Measurements from ENCODE around the gene FNDC3B.

FNDC3B gene

DNA sequence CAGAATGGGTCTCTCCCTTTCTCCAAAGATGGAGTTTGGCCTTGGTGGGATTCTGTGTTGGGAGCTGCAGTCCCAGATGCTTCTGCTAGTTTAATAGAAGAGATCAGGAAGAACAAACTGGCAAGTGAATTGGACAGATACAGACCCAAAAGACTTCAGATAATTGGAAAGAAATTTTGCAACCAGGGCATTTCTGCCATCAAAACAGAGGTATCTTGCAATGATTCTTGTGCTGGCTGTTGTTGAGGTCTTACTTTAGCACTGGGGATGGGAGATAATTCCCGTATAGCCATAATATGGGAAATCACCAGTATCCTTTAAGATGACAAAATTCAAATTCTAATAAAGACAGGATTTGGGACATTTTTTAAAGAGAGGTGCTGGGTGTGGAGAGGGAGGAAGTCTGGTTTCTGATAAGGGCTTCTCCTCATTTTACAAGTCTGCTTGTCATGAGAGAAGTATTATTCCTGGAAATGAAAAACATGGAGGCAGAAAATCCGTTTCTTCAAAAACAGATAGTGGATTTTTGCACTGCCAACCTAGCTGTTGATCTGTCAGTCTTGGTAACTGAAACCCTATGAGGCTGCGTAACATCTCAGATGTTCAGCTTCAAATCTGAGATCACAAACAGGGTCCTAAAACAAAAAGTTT lies 40.1 kb downstream of the FNDC3B start:
- Histone ChIP-seq H3K36me3 (ENCODE audit: control insufficient read depth, low read depth, low read length) (peaks cover 11% of the 10 kb centered on the region), H3K9me3 (ENCODE audit: control insufficient read depth, low read depth, low read length) (no peaks in the 10 kb centered on the region)

DNA sequence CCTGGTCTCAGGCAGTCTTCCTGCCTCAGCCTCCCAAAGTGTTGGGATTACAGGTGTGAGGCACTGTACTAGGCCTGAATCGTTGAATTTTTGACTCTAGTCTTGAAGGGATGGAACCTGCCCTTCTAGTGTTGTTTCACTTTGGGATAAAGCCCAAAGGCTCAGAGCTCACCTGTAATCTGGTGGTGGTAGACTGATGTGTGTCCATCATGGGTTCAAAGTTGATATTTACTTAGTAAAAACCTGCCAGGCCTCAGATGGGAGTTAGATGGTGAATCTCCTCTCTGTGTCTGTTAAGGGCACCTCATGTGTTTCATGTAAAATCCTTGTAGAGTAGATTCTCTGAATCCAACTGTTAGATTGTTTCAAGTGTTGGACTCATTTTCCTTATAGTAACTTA lies 41.1 kb downstream of the FNDC3B start:
- Histone ChIP-seq H3K4me1 (ENCODE audit: control insufficient read depth, low read depth, low read length) (peaks cover 12% of the 10 kb centered on the region), H3K27me3 (ENCODE audit: control insufficient read depth, insufficient read depth, low read length) (no peaks in the 10 kb centered on the region), H3K4me3 (ENCODE audit: low read length) (no peak overlapping the region), H3K9ac (ENCODE audit: low read length) (no peak overlapping the region), H3K27ac (ENCODE audit: low read length) (no peak overlapping the region), H3K36me3 (ENCODE audit: control insufficient read depth, low read depth, low read length) (peaks cover 11% of the 10 kb centered on the region), H3K9me3 (ENCODE audit: control insufficient read depth, low read depth, low read length) (no peaks in the 10 kb centered on the region)

More for the DNA sequence above, 40.1 kb downstream of the FNDC3B start:
- H3K9ac ChIP-seq (ENCODE audit: low read length), result no peak overlapping the region
- no peak overlapping the region for H3K4me3 ChIP-seq (ENCODE audit: low read length)
- H3K27ac ChIP-seq (ENCODE audit: low read length), result no peak overlapping the region
- no peaks in the 10 kb centered on the region for H3K27me3 ChIP-seq (ENCODE audit: control insufficient read depth, insufficient read depth, low read length)
- H3K4me1 ChIP-seq (ENCODE audit: control insufficient read depth, low read depth, low read length), result peaks cover 12% of the 10 kb centered on the region

DNA sequence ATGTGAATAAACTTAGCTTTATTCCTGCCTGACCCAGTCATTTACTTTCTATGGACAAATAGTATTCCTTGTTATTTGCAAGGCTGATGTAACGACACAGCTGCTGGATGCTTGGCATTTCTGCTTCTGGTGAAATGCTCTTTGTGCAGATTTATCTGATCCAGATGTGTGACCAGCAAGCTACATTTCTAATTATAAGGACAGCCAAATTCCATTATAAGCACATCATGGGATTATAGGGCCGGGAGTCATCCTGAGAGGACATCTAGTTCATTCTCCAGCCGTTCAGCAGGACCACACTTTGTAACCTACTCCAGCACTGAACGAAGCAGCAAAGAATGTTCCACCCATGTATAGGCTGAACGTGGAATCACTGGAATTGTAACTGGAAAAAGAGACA lies 42.9 kb downstream of the FNDC3B start:
- Histone ChIP-seq H3K9ac (ENCODE audit: low read length) (no peak overlapping the region), H3K4me1 (ENCODE audit: control insufficient read depth, low read depth, low read length) (peaks cover 21% of the 10 kb centered on the region), H3K27me3 (ENCODE audit: control insufficient read depth, insufficient read depth, low read length) (no peaks in the 10 kb centered on the region), H3K9me3 (ENCODE audit: control insufficient read depth, low read depth, low read length) (no peaks in the 10 kb centered on the region), H3K36me3 (ENCODE audit: control insufficient read depth, low read depth, low read length) (peaks cover 11% of the 10 kb centered on the region), H3K4me3 (ENCODE audit: low read length) (no peak overlapping the region), H3K27ac (ENCODE audit: low read length) (no peak overlapping the region)

DNA sequence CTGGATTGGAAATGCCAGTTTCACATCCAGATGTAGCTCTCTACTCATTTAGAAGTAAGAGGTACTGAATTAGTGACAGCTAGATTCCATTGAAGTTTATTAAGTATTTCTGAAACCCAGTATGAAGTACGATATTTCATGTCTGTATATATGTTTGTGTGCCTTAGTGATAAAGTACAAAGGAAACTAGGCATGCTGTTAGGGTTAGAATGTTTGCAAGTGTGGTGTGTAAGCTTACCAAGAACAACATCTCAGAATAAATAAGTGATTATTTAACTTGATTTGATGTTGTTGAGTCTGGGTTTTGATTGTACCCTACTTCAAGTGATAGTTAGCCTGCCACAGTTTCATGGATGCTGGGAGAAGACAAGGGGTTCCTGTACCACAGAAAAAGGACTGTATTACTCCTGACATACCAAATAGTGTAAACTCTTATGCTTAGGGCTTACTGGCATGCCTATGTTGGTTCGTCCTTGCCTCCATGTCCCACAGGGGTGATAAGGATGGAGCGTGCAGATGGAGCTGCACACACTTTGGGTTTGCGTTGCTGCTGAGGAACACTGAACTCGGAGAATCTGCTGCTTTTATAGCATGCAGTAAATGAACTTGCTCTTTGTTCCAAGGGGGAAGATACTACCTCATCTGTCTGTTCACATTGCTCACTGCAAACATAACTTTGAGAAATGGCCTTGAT lies 43.6 kb downstream of the FNDC3B start:
- no peaks in the 10 kb centered on the region for H3K9me3 ChIP-seq (ENCODE audit: control insufficient read depth, low read depth, low read length)
- H3K27ac ChIP-seq (ENCODE audit: low read length), result no peak overlapping the region
- H3K4me3 ChIP-seq (ENCODE audit: low read length), result no peak overlapping the region
- H3K36me3 ChIP-seq (ENCODE audit: control insufficient read depth, low read depth, low read length), result peaks cover 11% of the 10 kb centered on the region
- no peaks in the 10 kb centered on the region for H3K27me3 ChIP-seq (ENCODE audit: control insufficient read depth, insufficient read depth, low read length)
- H3K4me1 ChIP-seq (ENCODE audit: control insufficient read depth, low read depth, low read length), result peaks cover 21% of the 10 kb centered on the region
- H3K9ac ChIP-seq (ENCODE audit: low read length), result no peak overlapping the region

DNA sequence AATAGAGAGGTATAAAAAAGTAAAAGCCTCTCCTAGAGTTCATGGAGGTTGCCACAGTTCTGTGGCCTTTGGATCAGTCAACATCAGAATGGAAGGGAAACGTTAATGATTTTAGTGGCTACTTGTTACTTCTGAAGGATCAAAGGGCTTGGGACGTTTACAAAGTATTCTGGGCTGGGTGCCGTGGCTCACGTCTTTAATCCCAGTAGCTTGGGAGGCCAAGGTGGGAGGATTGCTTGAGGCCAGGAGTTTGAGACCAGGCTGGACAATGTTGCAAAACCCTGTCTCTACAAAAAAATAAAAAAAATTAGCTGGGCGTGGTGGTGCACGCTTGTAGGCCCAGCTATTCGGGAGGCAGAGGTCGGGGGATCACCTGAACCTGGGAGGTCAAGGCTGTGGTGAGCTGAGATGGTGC lies 44.6 kb downstream of the FNDC3B start:
- no peak overlapping the region for H3K4me3 ChIP-seq (ENCODE audit: low read length)
- H3K9me3 ChIP-seq (ENCODE audit: control insufficient read depth, low read depth, low read length), result no peaks in the 10 kb centered on the region
- H3K27ac ChIP-seq (ENCODE audit: low read length), result no peak overlapping the region
- peaks cover 18% of the 10 kb centered on the region for H3K4me1 ChIP-seq (ENCODE audit: control insufficient read depth, low read depth, low read length)
- peaks cover 11% of the 10 kb centered on the region for H3K36me3 ChIP-seq (ENCODE audit: control insufficient read depth, low read depth, low read length)
- H3K9ac ChIP-seq (ENCODE audit: low read length), result no peak overlapping the region
- no peaks in the 10 kb centered on the region for H3K27me3 ChIP-seq (ENCODE audit: control insufficient read depth, insufficient read depth, low read length)

DNA sequence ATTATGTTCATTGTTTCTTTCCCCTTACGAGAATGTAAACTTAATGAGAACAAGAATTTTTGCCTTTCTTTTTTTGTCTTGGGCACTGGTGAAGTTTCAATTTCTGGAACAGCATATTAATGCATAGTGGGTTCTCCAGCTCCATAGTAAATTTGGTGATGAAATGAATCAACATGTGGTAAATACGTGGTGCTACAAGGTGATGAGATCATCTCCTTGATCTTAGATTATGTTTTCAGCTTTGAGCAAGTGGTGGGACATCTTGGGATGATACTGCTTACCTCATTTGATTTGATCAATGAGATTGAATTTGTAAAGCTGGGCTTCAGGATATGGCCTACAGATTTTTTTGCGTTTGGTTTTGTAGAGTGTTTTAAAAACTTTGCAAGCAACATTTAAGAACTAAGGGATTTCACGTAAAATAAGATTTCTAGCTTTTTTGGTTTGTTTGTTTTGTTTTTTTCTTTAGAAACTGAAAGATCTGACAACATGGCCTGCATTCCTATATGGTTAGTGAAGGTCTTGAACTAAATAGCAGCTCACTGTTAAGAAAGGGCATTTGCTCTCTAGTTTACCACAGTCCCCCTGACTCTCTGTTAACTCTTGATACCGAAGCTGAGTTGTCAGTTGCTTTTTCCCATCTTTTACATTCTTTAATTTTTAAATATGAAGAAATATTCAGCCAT lies 45.6 kb downstream of the FNDC3B start:
- peaks cover 22% of the 10 kb centered on the region for H3K4me1 ChIP-seq (ENCODE audit: control insufficient read depth, low read depth, low read length)
- no peaks in the 10 kb centered on the region for H3K27me3 ChIP-seq (ENCODE audit: control insufficient read depth, insufficient read depth, low read length)
- no peak overlapping the region for H3K4me3 ChIP-seq (ENCODE audit: low read length)
- no peak overlapping the region for H3K9ac ChIP-seq (ENCODE audit: low read length)
- H3K27ac ChIP-seq (ENCODE audit: low read length), result no peak overlapping the region
- H3K9me3 ChIP-seq (ENCODE audit: control insufficient read depth, low read depth, low read length), result no peaks in the 10 kb centered on the region
- H3K36me3 ChIP-seq (ENCODE audit: control insufficient read depth, low read depth, low read length), result peaks cover 11% of the 10 kb centered on the region

DNA sequence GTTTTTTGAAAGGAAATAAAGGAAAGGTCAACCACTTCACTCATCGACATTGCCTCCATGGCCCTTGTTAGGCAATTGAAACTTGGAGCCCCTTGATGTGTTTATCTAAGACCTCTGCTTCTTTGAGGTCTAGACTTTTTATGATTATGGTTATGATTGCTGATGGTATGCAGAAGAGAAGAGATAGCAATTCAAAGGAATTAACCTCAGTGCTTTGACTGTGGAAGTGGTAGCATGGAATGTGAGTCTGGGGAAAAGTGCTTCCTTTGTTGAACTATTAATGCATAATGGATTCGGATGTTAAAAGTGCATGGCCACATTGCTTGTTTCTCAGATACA lies 46.1 kb downstream of the FNDC3B start:
- Histone ChIP-seq H3K9ac (ENCODE audit: low read length) (no peak overlapping the region), H3K4me1 (ENCODE audit: control insufficient read depth, low read depth, low read length) (peaks cover 22% of the 10 kb centered on the region), H3K36me3 (ENCODE audit: control insufficient read depth, low read depth, low read length) (peaks cover 11% of the 10 kb centered on the region), H3K27ac (ENCODE audit: low read length) (no peak overlapping the region), H3K9me3 (ENCODE audit: control insufficient read depth, low read depth, low read length) (no peaks in the 10 kb centered on the region), H3K4me3 (ENCODE audit: low read length) (no peak overlapping the region), H3K27me3 (ENCODE audit: control insufficient read depth, insufficient read depth, low read length) (no peaks in the 10 kb centered on the region)

DNA sequence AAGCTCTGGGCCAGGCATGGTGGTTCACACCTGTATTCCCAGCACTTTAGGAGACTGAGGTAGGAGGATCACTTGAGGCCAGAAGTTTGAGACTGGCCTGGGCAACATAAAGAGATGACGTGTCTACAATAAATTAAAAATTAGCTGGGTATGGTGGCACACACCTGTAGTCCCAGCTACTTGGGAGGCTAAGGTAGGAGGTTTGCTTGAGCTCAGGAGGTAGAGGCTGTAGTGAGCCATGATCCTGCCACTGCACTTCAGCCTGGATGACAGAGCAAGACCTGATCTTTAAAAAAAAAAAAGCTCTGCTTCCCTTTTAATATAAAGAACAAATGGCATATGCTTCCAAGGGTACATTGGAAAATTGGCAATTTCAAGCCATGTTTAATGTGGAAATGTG lies 46.7 kb downstream of the FNDC3B start:
- no peaks in the 10 kb centered on the region for H3K27me3 ChIP-seq (ENCODE audit: control insufficient read depth, insufficient read depth, low read length)
- no peak overlapping the region for H3K9ac ChIP-seq (ENCODE audit: low read length)
- H3K36me3 ChIP-seq (ENCODE audit: control insufficient read depth, low read depth, low read length), result peaks cover 11% of the 10 kb centered on the region
- peaks cover 22% of the 10 kb centered on the region for H3K4me1 ChIP-seq (ENCODE audit: control insufficient read depth, low read depth, low read length)
- H3K4me3 ChIP-seq (ENCODE audit: low read length), result no peak overlapping the region
- no peak overlapping the region for H3K27ac ChIP-seq (ENCODE audit: low read length)
- H3K9me3 ChIP-seq (ENCODE audit: control insufficient read depth, low read depth, low read length), result no peaks in the 10 kb centered on the region

DNA sequence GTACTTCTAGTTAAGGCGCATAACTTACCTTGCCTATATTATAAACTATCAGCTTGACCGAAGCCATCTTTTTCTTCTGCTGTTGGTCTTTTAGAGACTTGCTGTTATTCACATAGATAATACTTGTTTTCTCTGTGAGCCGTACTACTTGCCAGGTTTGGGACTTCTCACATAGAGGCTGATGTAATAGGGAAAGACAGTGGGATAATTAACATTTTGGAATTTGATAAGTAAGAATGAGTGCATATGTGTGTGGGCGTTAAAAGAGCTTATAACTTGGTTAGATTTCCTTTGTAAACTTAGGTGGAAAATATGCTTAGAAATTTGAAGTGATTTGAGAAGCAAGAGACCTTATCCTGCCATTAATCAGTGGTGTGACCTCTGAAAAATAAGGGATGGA lies 47.8 kb downstream of the FNDC3B start:
- peaks cover 10% of the 10 kb centered on the region for H3K36me3 ChIP-seq (ENCODE audit: control insufficient read depth, low read depth, low read length)
- no peaks in the 10 kb centered on the region for H3K9me3 ChIP-seq (ENCODE audit: control insufficient read depth, low read depth, low read length)
- no peaks in the 10 kb centered on the region for H3K27me3 ChIP-seq (ENCODE audit: control insufficient read depth, insufficient read depth, low read length)
- no peak overlapping the region for H3K4me3 ChIP-seq (ENCODE audit: low read length)
- no peak overlapping the region for H3K9ac ChIP-seq (ENCODE audit: low read length)
- H3K4me1 ChIP-seq (ENCODE audit: control insufficient read depth, low read depth, low read length), result peaks cover 22% of the 10 kb centered on the region
- H3K27ac ChIP-seq (ENCODE audit: low read length), result no peak overlapping the region

DNA sequence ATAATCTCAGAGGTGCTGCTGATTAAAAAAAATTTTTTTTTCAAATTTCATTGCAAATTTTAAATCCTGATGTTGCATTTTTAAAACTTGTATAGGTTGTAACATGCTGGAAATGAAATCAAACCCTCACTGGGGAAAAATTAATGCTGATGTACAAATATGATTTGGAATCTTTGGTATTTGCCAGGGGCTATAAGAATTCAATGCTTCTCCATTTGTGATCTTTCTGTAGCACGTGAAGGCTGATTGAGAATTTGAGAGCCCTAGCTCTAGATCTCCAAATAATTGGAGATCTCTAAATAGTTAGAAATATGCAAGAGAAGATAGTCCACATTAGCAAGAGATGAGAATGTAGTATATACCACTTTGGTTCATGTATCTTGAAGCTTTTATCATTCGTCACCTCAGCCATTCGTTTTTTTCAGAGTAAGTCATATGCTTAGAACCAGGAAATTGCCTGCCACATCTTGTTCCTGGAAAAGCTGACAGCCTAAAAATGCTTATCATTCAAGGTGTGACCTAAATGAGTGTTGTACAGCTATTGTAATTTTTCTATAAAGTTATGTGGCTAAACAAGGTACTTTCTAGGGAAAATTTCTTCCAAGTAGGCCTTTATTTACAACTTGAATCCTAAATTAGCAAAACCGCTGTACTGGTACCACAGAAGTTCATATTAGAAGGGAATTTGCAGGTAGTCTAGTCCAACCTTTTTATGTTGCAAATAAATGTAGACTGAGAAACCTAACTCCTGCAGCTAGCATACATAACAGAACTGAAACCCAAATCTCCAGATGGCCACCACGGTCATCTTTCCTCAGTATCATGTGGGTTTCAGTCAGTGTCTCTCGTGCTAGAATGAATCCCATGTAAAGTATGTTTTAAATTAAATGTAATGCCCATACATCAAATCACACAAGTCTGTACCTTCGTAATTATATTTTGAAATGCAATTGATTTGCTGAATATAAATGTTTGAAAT lies 48.5 kb downstream of the FNDC3B start:
- Histone ChIP-seq H3K36me3 (ENCODE audit: control insufficient read depth, low read depth, low read length) (peaks cover 3% of the 10 kb centered on the region), H3K27me3 (ENCODE audit: control insufficient read depth, insufficient read depth, low read length) (no peaks in the 10 kb centered on the region), H3K4me3 (ENCODE audit: low read length) (no peak overlapping the region), H3K9me3 (ENCODE audit: control insufficient read depth, low read depth, low read length) (no peaks in the 10 kb centered on the region), H3K27ac (ENCODE audit: low read length) (no peak overlapping the region), H3K4me1 (ENCODE audit: control insufficient read depth, low read depth, low read length) (peaks cover 22% of the 10 kb centered on the region), H3K9ac (ENCODE audit: low read length) (no peak overlapping the region)

DNA sequence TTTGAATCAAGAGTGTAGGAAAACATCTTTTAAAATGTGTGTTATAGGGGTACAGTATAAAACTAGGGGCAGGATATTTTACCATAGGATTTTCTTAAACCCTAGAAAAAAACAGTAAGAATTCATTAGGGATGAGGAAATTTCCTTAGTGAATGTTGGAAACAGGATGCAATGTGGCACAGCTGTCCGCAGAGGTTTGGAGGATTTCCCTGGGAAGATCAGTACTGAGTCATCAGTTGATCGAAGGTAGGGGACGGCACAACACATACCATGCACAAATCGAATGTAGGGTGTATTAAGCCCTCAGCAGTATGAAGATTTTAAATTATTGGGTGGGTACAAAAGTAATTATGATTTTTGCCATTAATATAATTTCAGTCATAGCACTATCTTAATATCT lies 49.9 kb downstream of the FNDC3B start:
- Histone ChIP-seq H3K9me3 (ENCODE audit: control insufficient read depth, low read depth, low read length) (no peaks in the 10 kb centered on the region), H3K9ac (ENCODE audit: low read length) (no peak overlapping the region), H3K4me3 (ENCODE audit: low read length) (no peak overlapping the region), H3K4me1 (ENCODE audit: control insufficient read depth, low read depth, low read length) (peaks cover 22% of the 10 kb centered on the region), H3K27me3 (ENCODE audit: control insufficient read depth, insufficient read depth, low read length) (no peaks in the 10 kb centered on the region), H3K27ac (ENCODE audit: low read length) (no peak overlapping the region), H3K36me3 (ENCODE audit: control insufficient read depth, low read depth, low read length) (no peaks in the 10 kb centered on the region)
